H1 (cell line): ENCODE data around the gene MCFD2. TPM values are rescaled to one million over a fixed set of nuclear protein-coding genes. Genes with fewer than 3 reads are reported as not detected.
A peak's percentile ranks its signal among the peaks of the same experiment; 100 is the strongest.

Experiments used
- CTCF ChIA-PET: fragments of 300-600 bp; sonication (Branson Sonifier 250); formaldehyde crosslinking; loops from one replicate; lab custom pipeline; 2021; ENCODE audit not compliant: partially characterized antibody; lab: Charles Lee
- POLR2A ChIA-PET: fragments of 300-600 bp; sonication (Branson Sonifier 250); formaldehyde crosslinking; loops from one replicate; lab custom pipeline; 2021; ENCODE audit warnings: inconsistent platforms; ENCODE audit not compliant: partially characterized antibody; lab: Charles Lee
- DNase-seq, 2 experiments: peaks; one replicate each; pipeline versions ENCODE4 v3.0.0 to v3.0.0-alpha.2; 2010 to 2022; ENCODE audit warnings: low spot score in 2 of 2, low read depth in 1 of 2, mixed read lengths in 1 of 2
- FAIRE-seq: peaks from 2 replicates; lab custom pipeline; 2011; peaks lifted over from hg19 to GRCh38; lab: Jason Lieb, UNC
- H2AFZ ChIP-seq: 2 replicates; pipeline ENCODE4 v1.8.1; 2012; ENCODE audit warnings: low read length, inconsistent platforms
- H2AK5ac ChIP-seq: 2 replicates; pipeline ENCODE4 v1.6.1; 2013; ENCODE audit warnings: low read depth, low read length
- H2BK120ac ChIP-seq: replicated peaks from 2 replicates; pipeline ENCODE3; 2013; ENCODE audit warnings: low read depth, low read length, inconsistent platforms
- H2BK12ac ChIP-seq: 2 replicates; pipeline ENCODE4 v1.6.1; 2013; ENCODE audit warnings: low read depth, low read length
- H2BK15ac ChIP-seq: 2 replicates; pipeline ENCODE4 v1.6.1; 2013; ENCODE audit warnings: low read length
- H2BK20ac ChIP-seq: 2 replicates; pipeline ENCODE4 v1.6.1; 2013; ENCODE audit warnings: low read length
- H2BK5ac ChIP-seq: 2 replicates; pipeline ENCODE4 v1.6.1; 2013; ENCODE audit warnings: low read depth, low read length
- H3K14ac ChIP-seq: 2 replicates; pipeline ENCODE4 v1.6.1; 2013; ENCODE audit warnings: inconsistent platforms; ENCODE audit not compliant: insufficient read length
- H3K18ac ChIP-seq: 2 replicates; pipeline ENCODE4 v1.6.1; 2013; ENCODE audit warnings: low read length; ENCODE audit errors: extremely low read depth
- H3K23ac ChIP-seq: 2 replicates; pipeline ENCODE4 v1.6.1; 2013; ENCODE audit warnings: inconsistent platforms; ENCODE audit not compliant: insufficient read length
- H3K23me2 ChIP-seq: 2 replicates; pipeline ENCODE4 v1.6.1; 2013; ENCODE audit warnings: low read depth, low read length
- H3K27ac ChIP-seq: 2 replicates; pipeline ENCODE4 v1.6.1; 2011; ENCODE audit warnings: low read depth, low read length, inconsistent platforms
- H3K27me3 ChIP-seq, 4 experiments: replicated peaks in 1 of 4; 1 replicate in 1 of 4; 2 replicates in 3 of 4; pipeline versions ENCODE4 v1.6.1 to v1.8.1; 2011 to 2013; ENCODE audit warnings: low read length in 3 of 4, mild to moderate bottlenecking in 3 of 4, inconsistent platforms in 2 of 4, mixed read lengths in 2 of 4, moderate library complexity in 1 of 4; ENCODE audit not compliant: control insufficient read depth in 3 of 4, insufficient read depth in 3 of 4; ENCODE audit errors: extremely low read depth in 1 of 4
- H3K36me3 ChIP-seq, 4 experiments: 2 replicates each; pipeline versions ENCODE4 v1.6.1 to v1.8.1; 2011 to 2013; ENCODE audit warnings: mild to moderate bottlenecking in 4 of 4, low read length in 3 of 4, moderate library complexity in 2 of 4, control low read depth in 1 of 4, inconsistent platforms in 1 of 4; ENCODE audit not compliant: insufficient read depth in 4 of 4, control insufficient read depth in 2 of 4
- H3K4ac ChIP-seq: replicated peaks from 2 replicates; pipeline ENCODE3; 2013; ENCODE audit warnings: low read length, low read depth, mixed read lengths, inconsistent platforms; ENCODE audit not compliant: insufficient read length
- H3K4me1 ChIP-seq, 4 experiments: replicated peaks in 1 of 4; 1 replicate in 1 of 4; 2 replicates in 3 of 4; pipeline versions ENCODE4 v1.6.1 to v1.8.1; 2011 to 2013; ENCODE audit warnings: low read length in 3 of 4, inconsistent platforms in 2 of 4, mixed read lengths in 1 of 4; ENCODE audit not compliant: insufficient read depth in 4 of 4, control insufficient read depth in 3 of 4
- H3K4me2 ChIP-seq, 2 experiments: 2 replicates each; pipeline versions ENCODE4 v1.6.1 to v1.8.1; 2011 to 2013; ENCODE audit warnings: low read depth in 2 of 2, low read length in 2 of 2, control low read depth in 1 of 2, inconsistent platforms in 1 of 2, mild to moderate bottlenecking in 1 of 2; ENCODE audit not compliant: insufficient read depth in 1 of 2
- H3K4me3 ChIP-seq, 4 experiments: fragments of 200-600, 300-600 bp in 1 of 4; sonication (generic), shearing (Covaris generic), sonication (Bioruptor Twin) in 1 of 4; 2 replicates each; pipeline versions ENCODE4 v1.5.1 to v1.8.1; 2011 to 2016; ENCODE audit warnings: low read length in 4 of 4, low read depth in 3 of 4, control low read depth in 2 of 4, inconsistent platforms in 2 of 4, mild to moderate bottlenecking in 2 of 4, mixed read lengths in 1 of 4, moderate library complexity in 1 of 4; ENCODE audit not compliant: insufficient read depth in 2 of 4; ENCODE audit errors: extremely low read depth in 1 of 4
- H3K56ac ChIP-seq: replicated peaks from 2 replicates; pipeline ENCODE3; 2013; ENCODE audit warnings: low read depth, mild to moderate bottlenecking, mixed read lengths, low read length, inconsistent platforms; ENCODE audit not compliant: insufficient read length
- H3K79me1 ChIP-seq: 2 replicates; pipeline ENCODE4 v1.6.1; 2013; ENCODE audit warnings: low read depth, low read length, control low read depth
- H3K79me2 ChIP-seq, 2 experiments: 2 replicates each; pipeline versions ENCODE4 v1.6.1 to v1.8.1; 2012 to 2013; ENCODE audit warnings: low read length in 2 of 2, mild to moderate bottlenecking in 2 of 2, inconsistent platforms in 1 of 2; ENCODE audit not compliant: insufficient read depth in 2 of 2, control insufficient read depth in 1 of 2
- H3K9ac ChIP-seq, 4 experiments: replicated peaks in 1 of 4; 1 replicate in 1 of 4; 2 replicates in 3 of 4; pipeline versions ENCODE4 v1.6.1 to v1.8.1; 2011 to 2013; ENCODE audit warnings: low read depth in 3 of 4, low read length in 3 of 4, control low read depth in 2 of 4, mild to moderate bottlenecking in 2 of 4, moderate library complexity in 2 of 4, inconsistent platforms in 1 of 4; ENCODE audit errors: extremely low read depth in 1 of 4
- H3K9me3 ChIP-seq, 2 experiments: 2 replicates each; pipeline versions ENCODE4 v1.6.1 to v1.8.1; 2012 to 2013; ENCODE audit warnings: mild to moderate bottlenecking in 2 of 2, moderate library complexity in 2 of 2, control low read depth in 1 of 2, inconsistent platforms in 1 of 2, low read depth in 1 of 2, low read length in 1 of 2, mixed read lengths in 1 of 2; ENCODE audit not compliant: insufficient read depth in 2 of 2
- H4K20me1 ChIP-seq, 2 experiments: replicated peaks in 1 of 2; 2 replicates each; pipeline versions ENCODE3 to v1.8.1; 2011 to 2013; ENCODE audit warnings: inconsistent platforms in 2 of 2, low read length in 2 of 2, mild to moderate bottlenecking in 1 of 2; ENCODE audit not compliant: insufficient read depth in 2 of 2, control insufficient read depth in 1 of 2
- H4K5ac ChIP-seq: 2 replicates; pipeline ENCODE4 v1.6.1; 2013; ENCODE audit warnings: low read length, low read depth, mixed read lengths, inconsistent platforms; ENCODE audit not compliant: insufficient read length
- H4K8ac ChIP-seq: 2 replicates; pipeline ENCODE4 v1.8.0; 2013; ENCODE audit warnings: mild to moderate bottlenecking, moderate library complexity, low read length, inconsistent platforms; ENCODE audit not compliant: insufficient read depth; ENCODE audit errors: extremely low read depth
- H4K91ac ChIP-seq: replicated peaks from 2 replicates; pipeline ENCODE3; 2013; ENCODE audit warnings: low read length, mixed read lengths, inconsistent platforms; ENCODE audit not compliant: insufficient read length
- WGBS, 2 experiments: shearing (Covaris generic) in 1 of 2; methylation state at CpG; one replicate each; pipeline versions ENCODE4 v1.1.6 to v1.1.7; 2013 to 2015; ENCODE audit warnings: low lambda C conversion rate in 2 of 2, mixed read lengths in 2 of 2, inconsistent platforms in 1 of 2, low coverage in 1 of 2, missing lambda C conversion rate in 1 of 2; ENCODE audit not compliant: insufficient replicate concordance in 2 of 2, insufficient coverage in 1 of 2, insufficient read length in 1 of 2; ENCODE audit errors: extremely low coverage in 1 of 2, missing lambda C conversion rate in 1 of 2; 5-methylcytosine and 5-hydroxymethylcytosine counted together
- polyA plus RNA-seq, 7 experiments: library from polyadenylated mRNA; depleted of rRNA in 3 of 7; stranded (reverse) in 5 of 7; unstranded in 2 of 7; fragments of >200 nt in 5 of 7; fragments of 200-250 nt in 2 of 7; gene quantifications; 1 replicate in 5 of 7; 2 replicates in 1 of 7; 4 replicates in 1 of 7; pipeline versions ENCODE4 v1.2.1 to v1.2.3, GENCODE V29; 2011 to 2013; ENCODE audit warnings: missing spikeins in 2 of 7, mixed read lengths in 2 of 7
- total RNA-seq: library from RNA; stranded (reverse); fragmentation: NEBNext Ultra II Directional; extraction: Animal tissue kit (Norgen Biotek cat#: 25700); gene quantifications from 2 replicates; pipeline ENCODE4 v1.2.1, GENCODE V29; 2021

The MCFD2 gene
- total and polyA plus RNA-seq, 2 of the 8 experiments (the other 6 are each of a cell fraction or from before 2014, with no cell fraction given): 35.2 to 76.2 TPM

GRCh38 chr2:46872902-46873603, 42.6 kb downstream of the MCFD2 start:
- Histone ChIP-seq H4K8ac (no peak overlapping the region), H3K23ac (no peak overlapping the region), H2BK5ac (no peak overlapping the region), H3K14ac (no peak overlapping the region), H2AK5ac (no peak overlapping the region), H2BK20ac (no peak overlapping the region), H3K27ac (no peak overlapping the region), H3K27me3 (no peaks in the 10 kb centered on the region), H3K56ac (no peak overlapping the region), H3K79me2 (0 out of 4 replicates have a peak, but pooled peaks cover 0 to 3% of the 10 kb centered on the region in 2 experiments), H3K9ac (no peak overlapping the region), H3K4ac (no peak overlapping the region), H4K20me1 (peaks cover 0 to 6% of the 10 kb centered on the region in 2 experiments), H3K4me2 (no peak overlapping the region), H2BK120ac (no peak overlapping the region), H3K23me2 (peaks cover 7% of the 10 kb centered on the region; the same call in 1 of the 2 replicates), H4K5ac (no peak overlapping the region), H3K79me1 (no peaks in the 10 kb centered on the region; the same call in 1 of the 2 replicates), H3K36me3 (no peaks in the 10 kb centered on the region), H3K18ac (no peak overlapping the region), H2BK12ac (no peak overlapping the region), H3K4me3 (no peak overlapping the region), H3K9me3 (no peaks in the 10 kb centered on the region), H2BK15ac (no peak overlapping the region), H3K4me1 (0 out of 7 replicates have a peak, but pooled peaks cover 0 to 2% (median 0%) of the 10 kb centered on the region in 4 experiments), H2AFZ (0 out of 2 replicates have a peak overlapping the region, but pooled peaks have one; percentile 70), H4K91ac (no peak overlapping the region)
- ChIA-PET CTCF (interaction anchor here (0.5 to 5.5 kb wide), 13 partner anchors 10 to 1713 kb away, joined by 3 to 24 read pairs (median 4); no protein-coding TSS in a partner anchor), POLR2A (no interaction called here)
- no peak for FAIRE-seq
- DNase-seq: no peak
- 85% methylated on average over 4 of the region's 4 CpGs; no CpG with 5 or more reads in 1 of the 2 experiments for WGBS, 2 experiments
